ENCODE data around the gene ABCF3.
"Not testable (repeated sequence)": the region's sequence is repeated elsewhere in the genome, so short reads cannot be mapped to it uniquely, and the experiment has no call there.

ABCF3 gene, protein sequence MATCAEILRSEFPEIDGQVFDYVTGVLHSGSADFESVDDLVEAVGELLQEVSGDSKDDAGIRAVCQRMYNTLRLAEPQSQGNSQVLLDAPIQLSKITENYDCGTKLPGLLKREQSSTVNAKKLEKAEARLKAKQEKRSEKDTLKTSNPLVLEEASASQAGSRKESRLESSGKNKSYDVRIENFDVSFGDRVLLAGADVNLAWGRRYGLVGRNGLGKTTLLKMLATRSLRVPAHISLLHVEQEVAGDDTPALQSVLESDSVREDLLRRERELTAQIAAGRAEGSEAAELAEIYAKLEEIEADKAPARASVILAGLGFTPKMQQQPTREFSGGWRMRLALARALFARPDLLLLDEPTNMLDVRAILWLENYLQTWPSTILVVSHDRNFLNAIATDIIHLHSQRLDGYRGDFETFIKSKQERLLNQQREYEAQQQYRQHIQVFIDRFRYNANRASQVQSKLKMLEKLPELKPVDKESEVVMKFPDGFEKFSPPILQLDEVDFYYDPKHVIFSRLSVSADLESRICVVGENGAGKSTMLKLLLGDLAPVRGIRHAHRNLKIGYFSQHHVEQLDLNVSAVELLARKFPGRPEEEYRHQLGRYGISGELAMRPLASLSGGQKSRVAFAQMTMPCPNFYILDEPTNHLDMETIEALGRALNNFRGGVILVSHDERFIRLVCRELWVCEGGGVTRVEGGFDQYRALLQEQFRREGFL

DNA sequence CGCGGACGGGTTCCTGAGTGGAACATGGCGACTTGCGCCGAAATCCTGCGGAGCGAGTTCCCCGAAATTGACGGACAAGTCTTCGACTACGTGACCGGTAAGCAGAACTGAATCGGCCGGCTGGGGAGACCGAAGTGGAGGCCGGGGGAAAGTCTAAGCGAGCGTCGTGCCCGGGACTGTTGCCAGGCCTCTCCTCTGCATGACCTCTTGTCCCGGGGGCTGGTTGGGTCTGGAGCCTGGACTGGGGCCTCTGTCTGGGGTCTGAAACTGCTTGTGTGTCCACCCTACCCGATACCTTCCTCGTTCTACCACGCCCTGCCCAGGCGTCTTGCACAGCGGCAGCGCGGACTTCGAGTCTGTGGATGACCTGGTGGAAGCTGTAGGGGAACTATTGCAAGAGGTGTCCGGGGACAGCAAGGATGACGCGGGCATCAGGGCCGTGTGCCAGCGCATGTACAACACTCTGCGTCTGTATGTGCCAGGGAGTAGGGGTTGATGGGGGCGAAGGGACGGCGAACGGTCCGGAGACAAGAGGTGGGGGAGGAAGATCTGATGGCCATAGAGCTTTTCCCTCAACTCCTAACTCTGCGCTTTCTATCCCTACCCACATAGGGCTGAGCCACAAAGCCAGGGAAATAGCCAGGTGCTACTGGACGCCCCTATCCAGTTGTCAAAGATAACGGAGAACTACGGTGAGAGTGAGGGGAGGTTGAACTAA, at the start of gene ABCF3:
ABCF3 (plus strand) TSS at position 16 of the 718 bp plus-strand sequence; CDS start at position 25, 9 bp downstream.
- no peak for DNase-seq

DNA sequence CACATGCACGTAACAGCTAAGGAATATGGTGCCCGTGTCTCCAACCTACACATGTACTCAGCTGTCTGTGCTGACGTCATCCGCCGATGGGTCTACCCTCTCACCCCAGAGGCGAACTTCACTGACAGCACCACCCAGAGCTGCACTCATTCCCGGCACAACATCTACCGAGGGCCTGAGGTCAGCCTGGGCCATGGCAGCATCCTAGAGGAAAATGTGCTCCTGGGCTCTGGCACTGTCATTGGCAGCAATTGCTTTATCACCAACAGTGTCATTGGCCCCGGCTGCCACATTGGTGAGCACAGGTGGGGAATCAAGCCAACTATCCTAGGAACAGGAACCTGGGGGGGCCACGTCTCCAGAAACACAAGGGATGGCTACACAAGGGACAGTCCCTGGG, 45.6 kb upstream of the ABCF3 start:
- no peak for DNase-seq

DNA sequence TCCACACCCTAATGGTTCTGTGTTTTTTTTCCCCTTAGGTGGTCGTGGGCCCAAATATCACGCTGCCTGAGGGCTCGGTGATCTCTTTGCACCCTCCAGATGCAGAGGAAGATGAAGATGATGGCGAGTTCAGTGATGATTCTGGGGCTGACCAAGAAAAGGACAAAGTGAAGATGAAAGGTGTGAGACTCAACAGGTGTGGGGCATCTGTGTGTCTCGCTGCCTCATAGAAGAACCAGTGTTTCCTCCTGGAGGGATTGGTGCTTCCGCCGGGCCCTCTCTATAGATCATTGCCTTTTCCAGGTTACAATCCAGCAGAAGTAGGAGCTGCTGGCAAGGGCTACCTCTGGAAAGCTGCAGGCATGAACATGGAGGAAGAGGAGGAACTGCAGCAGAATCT, 43.8 kb upstream of the ABCF3 start:
- DNase-seq: no peak

DNA sequence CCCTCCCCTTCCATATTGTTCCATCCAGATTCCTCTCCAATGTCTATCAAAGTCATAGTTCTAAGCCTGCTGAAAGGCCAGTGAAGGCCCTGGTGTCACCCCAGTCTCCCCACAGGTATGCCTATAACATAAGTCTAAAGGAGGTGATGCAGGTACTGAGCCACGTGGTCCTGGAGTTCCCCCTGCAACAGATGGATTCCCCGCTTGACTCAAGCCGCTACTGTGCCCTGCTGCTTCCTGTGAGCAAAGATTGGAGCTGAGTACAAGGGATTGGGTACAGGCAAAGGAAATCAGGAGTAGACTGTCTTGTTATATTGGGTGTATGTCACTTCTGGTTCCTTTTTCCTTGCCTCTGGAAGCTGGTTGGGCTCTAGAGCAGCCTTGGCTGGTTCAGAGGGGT, 42.7 kb upstream of the ABCF3 start:
- DNase-seq: no peak

DNA sequence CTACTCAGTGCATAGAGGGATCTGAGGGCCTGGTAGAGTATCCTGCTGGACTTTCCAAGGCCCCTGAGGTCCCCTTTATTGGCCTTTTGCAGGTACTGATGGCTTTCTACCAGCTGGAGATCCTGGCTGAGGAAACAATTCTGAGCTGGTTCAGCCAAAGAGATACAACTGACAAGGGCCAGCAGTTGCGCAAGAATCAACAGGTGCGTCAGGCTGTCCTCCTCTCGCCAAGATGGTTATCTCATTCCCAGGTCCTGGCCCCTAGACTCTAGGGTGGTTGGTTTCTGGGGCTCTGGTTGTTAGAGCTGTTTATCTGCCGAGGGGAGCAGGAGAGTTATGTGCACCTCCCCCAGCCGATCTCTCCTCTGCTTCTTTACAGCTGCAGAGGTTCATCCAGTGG, 41.5 kb upstream of the ABCF3 start:
- peak; percentile 19 for DNase-seq

DNA sequence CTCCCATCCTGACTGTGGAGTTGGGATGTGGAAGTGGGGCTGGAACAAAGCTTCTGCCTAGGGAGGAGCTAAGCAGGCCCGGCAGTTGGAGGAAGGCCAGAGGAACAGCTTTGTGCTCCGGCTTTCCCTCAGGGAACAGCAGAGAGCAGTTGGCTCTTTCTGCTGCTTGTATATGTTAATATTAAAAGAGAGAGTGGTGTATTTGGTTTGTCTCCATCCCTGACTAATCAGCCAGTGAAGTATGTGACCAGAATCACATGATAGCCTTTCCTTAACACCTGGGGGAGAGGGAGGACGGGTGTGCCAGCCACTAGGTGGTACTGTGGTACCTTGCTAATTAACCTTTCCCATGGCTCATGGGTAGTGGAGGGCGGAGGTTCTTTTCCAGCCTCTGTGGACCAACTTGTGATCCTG, 40.9 kb upstream of the ABCF3 start:
- DNase-seq: peak; percentile 72

DNA sequence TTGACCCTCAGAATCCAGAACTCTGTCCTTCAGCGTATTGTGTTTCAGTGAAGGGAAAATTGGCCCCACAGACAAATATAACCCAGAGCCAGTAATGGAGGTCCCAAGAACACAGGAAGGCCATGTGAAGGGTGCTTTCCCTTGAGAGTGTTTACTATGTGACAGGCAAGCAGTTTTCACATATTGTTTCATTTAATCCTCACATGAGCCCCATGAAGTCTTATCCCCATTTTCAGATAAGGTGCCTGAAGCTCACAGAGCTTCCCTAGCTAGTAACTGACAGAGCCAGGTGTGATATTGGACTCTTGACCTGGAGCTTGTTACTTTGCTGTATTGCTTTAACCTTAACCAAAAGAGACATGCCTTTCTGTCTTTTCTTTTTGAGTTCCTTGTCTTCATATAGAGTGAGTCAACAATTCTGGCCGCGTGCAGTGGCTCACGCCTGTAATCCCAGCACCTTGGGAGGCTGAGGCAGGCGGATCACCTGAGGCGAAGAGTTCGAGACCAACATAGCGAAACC, 40.2 kb upstream of the ABCF3 start:
- no peak for DNase-seq

DNA sequence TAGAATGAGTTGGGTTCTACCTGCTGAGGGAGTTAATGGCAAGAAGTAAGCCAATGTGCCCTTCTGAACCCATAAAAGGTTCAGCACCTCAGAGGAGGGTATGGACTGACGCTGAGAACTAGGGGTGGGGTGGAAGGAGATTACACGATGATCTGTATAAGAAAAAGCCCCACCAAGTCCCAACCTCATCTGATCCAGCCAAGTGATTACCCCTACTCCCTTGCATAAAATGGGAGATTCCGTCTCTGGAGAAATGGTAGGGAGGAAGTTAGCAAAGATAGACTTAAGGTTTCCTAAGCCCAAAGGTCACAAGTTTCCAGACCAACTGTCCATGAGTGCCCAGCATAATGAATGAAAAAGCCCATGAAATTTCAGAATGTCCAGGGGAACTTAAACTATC, 37.9 kb upstream of the ABCF3 start:
- DNase-seq: no peak

DNA sequence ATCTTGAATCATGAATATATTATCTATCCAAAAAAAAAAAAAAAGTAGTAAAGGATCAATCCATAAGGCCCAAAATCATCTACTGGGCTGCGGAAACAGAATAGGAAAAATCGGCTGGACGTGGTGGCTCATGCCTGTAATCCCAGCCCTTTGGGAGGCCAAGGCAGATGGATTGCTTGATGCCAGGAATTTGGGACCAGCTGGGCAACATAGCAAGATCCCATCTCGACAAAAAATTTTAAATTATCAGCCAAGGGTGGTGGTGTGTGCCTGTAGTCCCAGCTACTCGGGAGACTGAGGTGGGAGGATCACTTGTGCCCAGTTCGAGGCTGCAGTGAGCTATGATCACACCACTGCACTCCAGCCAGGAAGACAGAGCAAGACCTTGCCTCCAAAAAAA, 36.9 kb upstream of the ABCF3 start:
- DNase-seq: no peak

DNA sequence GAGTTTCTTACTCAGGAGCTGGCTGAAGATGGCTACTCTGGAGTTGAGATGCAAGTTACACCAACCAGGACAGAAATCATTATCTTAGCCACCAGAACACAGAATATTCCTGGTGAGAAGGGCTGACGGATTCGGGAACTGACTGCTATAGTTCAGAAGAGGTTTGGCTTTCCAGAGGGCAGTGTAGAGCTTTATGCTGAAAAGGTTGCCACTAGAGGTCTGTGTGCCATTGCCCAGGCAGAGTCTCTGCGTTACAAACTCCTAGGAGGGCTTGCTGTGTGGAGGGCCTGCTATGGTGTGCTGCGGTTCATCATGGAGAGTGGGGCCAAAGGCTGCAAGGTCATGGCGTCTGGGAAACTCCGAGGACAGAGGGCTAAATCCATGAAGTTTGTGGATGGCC, 36.2 kb upstream of the ABCF3 start:
- DNase-seq: not testable (repeated sequence)

DNA sequence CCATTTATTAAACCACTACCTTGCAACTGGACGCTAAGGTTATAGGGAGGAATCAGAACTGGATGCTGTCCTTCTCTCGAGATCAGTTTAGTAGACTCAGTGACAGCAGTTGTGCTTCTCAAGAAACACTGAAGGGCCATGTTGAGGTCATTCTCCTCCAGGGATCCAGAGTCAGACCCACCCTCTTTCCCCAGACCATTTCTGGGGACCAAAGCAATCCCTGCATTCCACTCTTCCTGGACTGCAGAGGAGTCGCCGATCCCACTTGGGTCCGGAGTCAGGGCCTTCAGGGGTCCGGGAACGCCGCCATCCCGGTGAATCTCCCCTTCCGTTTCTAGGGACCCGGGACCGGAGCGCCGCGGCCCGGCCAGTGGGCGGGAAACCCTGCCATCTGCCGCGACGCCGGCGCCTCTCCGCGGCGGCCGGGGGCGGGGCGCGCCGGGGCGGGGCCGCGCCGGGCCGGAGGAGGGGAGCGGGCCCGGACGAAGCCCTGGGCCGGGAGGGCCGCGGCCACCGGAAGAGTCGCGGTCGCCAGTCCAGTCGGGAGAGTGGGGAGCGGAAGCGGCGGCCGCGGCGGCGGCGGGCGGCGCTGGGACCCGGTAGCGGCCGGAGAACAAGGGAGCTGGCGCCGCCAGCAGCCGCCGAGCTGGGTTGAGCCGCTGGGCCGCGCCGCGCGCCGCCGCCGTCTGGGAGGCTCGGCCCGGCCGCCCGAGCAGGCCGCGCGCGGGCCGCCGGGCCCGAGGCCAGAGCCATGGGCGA, 30.9 kb upstream of the ABCF3 start, which contains the start of gene DVL3:
DVL3 (plus strand) TSS at position 493 of the 759 bp plus-strand sequence; CDS start at position 752, 259 bp downstream.
- DNase-seq: peak; percentile 55

DNA sequence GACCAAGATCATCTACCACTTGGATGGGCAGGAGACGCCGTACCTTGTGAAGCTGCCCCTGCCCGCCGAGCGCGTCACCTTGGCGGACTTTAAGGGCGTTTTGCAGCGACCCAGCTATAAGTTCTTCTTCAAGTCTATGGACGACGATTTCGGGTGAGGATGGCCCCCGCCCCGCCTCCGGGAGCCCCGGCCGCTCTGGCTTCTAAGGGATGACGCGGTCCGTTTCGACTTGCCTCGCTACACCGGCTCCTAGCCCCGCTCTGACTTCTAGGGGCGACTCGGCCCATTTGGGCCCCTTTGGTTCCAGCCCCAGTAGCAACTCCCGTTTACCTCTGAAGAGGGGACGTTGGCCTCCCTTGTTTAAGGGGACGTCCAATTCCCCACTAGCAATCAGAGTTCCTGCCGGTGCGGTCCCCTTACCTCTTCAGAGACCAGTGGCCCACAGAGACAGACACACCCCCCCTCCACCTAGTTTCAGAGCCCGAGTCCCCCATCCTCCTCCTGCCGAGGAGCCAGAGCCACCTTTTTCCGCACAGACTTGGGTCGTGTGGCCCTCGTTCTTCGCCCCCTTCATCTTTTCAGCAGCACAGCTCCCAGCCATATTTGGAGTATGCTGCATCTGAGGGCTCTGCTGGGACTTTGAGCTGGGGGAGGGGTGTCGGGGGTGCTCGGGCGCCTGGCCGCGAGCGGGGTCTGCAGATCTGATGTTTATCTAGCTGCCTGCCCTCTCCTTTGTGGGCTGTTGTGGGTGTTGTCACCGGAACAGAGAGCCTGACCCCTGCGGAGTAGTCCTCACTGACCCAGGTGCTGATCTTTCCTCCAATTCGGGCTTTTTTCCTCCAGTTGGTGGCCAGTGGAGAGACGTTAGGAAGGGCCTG, 30.1 kb upstream of the ABCF3 start:
- DNase-seq: no peak

DNA sequence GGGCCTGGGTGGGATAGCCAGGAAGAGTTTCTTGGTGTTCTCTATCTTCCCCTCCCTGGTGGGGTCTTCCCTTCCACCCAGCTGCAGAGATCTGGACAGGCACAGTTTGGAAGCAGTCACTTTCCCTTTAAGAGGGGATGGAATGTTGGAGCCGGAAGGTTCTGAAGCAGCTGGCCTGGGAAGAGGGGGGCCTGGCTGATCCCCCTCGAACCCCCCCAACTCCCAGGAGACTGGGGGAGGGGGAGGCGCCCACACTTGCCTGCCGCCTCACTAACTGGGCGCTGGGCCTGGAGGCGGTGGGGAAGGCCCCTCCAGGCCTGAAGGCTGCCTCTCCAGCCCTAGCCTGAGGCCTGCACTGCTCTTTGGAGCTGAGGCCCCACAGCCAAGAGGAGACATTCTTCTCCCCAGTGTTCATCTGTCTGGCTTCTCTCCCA, 29.5 kb upstream of the ABCF3 start:
- DNase-seq: no peak

DNA sequence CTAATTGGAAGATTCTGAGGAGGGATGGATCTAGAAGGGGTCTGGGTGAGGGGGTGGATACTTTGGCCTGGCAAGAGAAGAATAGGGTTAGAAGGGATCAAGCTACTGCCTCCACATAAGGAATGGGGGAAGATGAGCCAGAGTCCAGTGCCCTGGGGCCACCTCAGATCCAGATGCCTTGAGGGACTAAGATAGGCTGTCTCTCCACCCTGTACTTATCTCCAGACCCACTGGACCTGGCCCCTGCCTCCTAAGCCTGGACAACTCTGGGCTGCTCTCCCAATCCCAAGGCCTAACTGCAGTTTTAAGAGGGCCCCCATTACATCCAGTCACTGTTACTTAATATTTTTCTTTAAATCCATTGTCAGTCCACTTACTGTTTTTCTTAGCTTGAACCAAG, 28.8 kb upstream of the ABCF3 start:
- no peak for DNase-seq

DNA sequence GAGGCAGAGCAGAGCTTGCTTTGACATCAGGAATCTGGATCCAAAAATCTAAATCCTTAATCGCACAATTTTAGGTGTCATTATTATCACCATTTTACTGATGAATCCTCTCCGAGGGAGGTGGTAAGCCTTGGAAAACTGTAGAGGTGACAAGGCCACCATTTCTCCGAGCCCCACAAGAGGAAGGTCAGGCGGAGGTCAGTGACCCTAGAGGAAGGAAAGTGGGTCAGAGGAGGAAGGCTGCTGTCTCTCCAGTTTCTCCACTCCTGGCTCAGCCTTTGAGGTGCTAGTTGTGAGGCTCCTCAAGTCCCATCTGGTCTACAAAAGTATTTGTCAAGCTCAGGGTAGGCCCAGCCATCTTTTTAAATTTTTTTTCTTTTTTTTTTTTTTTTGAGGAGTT, 27.6 kb upstream of the ABCF3 start:
- DNase-seq: no peak

DNA sequence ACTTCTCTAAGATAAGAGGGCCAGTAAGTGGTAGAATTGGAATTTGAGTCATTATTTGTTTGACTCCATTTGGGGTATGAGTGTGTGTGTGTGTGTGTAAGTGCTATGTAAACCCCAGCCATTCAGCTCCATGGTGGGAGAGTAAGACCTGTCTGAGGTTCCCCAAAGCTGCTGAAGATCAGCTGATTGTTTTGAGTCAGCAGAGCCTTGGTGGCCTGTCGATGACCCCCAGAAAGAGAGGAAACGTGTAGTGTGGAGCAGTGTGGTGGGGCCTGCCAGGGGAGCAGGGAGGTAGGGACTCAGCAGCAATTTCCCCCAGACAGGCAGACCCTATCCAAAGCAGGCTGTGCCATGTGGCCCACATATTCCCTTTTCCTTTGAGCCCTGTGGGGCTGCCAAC, 25.5 kb upstream of the ABCF3 start:
- no peak for DNase-seq

DNA sequence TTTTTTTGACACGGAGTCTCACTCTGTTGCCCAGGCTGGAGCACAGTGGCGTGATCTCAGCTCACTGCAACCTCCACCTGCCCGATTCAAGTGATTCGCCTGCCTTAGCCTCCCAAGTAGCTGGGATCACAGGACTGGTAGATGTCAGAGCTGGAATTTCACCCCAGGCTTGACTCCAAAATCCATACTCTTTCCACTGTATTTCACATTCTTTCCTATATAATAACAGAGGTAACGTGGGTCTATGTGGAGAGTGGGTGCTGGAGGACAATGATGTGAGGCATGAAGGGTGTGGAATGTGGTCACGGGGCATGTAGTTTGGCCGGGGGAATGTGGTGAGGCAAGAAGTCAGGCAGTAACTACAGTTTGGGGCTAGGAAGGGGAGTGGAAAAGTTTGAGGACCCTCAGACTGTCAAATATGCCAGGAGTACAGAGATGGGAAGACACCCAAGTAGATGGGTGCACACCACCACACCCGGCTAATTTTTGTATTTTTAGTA, 23.4 kb upstream of the ABCF3 start:
- not testable (repeated sequence) for DNase-seq

DNA sequence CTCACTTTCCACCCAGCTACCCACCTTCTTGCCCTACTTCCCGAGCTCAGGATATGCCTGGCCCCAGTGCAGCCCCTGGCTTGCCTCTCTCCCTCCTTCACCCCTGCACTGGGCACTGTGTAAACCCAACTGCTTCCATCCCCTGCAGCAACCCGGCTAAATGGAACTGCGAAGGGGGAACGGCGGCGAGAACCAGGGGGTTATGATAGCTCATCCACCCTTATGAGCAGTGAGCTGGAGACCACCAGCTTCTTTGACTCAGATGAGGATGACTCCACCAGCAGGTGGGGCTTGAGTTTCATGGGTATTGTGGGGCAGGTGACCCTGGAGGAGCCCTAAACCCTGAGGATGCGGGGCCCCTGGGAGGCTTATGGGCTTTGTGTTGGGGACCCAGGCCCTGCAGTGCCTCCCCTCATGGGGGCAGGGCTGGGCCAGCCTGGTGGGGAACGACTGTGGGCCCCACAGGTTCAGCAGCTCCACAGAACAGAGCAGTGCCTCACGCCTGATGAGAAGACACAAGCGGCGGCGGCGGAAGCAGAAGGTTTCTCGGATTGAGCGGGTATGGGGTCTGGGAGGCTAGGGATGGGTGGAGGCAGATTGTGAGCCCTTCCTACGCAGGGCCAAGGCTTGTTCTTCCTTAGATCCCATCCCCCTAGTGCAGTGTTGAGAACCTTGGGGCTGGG, 21.2 kb upstream of the ABCF3 start:
- DNase-seq: no peak

DNA sequence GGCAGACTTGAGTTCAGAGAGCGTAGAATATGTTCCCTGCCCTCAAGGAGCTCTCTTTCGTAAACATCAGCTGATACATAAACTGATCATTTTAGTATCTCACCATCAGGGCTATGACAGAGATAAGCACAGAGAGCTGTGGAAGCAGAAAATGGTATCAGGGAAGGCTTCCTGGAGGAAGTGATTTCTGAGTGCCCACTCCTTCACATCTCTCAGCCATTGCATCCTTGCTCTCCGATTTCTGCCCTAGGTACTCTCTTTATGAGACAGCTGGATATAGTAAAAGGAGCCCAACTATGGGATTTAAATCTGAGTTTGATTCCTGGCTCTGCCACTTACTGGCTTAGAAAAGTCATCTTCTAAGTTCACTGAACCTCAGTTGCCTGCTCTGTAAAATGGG, 20.5 kb upstream of the ABCF3 start:
- no peak for DNase-seq

DNA sequence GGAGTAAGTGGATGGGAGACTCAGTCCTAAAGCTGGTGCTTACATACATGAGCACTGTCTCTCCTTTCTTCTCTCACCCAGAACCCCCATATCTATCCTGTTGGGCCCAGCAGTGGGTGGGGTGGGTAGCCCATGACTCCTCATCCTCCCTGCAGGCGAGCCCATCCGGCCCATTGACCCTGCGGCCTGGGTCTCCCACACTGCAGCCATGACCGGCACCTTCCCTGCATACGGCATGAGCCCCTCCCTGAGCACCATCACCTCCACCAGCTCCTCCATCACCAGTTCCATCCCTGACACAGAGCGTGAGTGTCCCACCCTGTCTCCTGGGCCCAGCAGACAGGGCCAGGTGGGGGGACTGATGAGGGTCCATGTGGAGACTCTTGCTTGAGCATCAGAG, 19.3 kb upstream of the ABCF3 start:
- DNase-seq: no peak

DNA sequence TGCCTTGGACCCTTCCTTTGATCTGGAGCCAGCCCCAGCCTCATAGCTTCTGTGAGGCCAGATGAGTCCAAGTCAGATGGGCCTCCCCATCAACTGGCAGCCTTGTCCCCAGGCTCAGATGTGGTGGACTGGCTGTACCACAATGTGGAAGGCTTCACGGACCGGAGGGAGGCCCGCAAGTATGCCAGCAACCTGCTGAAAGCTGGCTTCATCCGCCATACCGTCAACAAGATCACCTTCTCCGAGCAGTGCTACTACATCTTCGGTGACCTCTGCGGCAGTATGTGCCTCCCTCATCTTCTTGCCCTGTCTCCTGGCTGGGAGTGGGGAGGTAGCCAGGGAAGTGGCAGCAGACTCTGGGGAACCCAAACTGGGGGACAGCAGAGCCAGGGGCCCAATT, 18.2 kb upstream of the ABCF3 start:
- DNase-seq: no peak

Measured in NCI-H2029 (cell line).